SK-N-SH treated with all-trans-retinoic acid at 6 μM for 48 hours (cell line): ENCODE measurements around the gene RNASE12.

Experiments
- ATAC-seq: fragments of 200-7000 bp; cut with Tn5 transposase; 3 replicates; pipeline ENCODE4 v1.9.1; 2020; ENCODE audit warnings: mild to moderate bottlenecking, moderate library complexity
- ARNTL ChIP-seq: fragments of 450-650 bp; formaldehyde crosslinking; IDR thresholded peaks from 2 replicates; pipeline ENCODE4 v1.5.0; 2020; ENCODE audit warnings: low read depth, mild to moderate bottlenecking, moderate library complexity, borderline replicate concordance
- BACH2 ChIP-seq: fragments of 250-450 bp; sonication (Bioruptor Pico); IDR thresholded peaks from 2 replicates; pipeline ENCODE4 v1.9.0; 2021; ENCODE audit warnings: mild to moderate bottlenecking, borderline replicate concordance
- CSDC2 ChIP-seq: fragments of 250-450 bp; sonication (Bioruptor Pico); IDR thresholded peaks from 2 replicates; pipeline ENCODE4 v1.5.0; 2020; ENCODE audit warnings: mild to moderate bottlenecking, moderate library complexity
- ESRRG ChIP-seq: fragments of 250-450 bp; sonication (Bioruptor Pico); IDR thresholded peaks from 2 replicates; pipeline ENCODE4 v1.6.1; 2021; ENCODE audit warnings: mild to moderate bottlenecking
- GLIS3 ChIP-seq: fragments of 250-450 bp; sonication (Bioruptor Pico); IDR thresholded peaks from 2 replicates; pipeline ENCODE4 v1.5.0; 2020; ENCODE audit warnings: mild to moderate bottlenecking, moderate library complexity
- ISL1 ChIP-seq: fragments of 250-450 bp; sonication (Bioruptor Pico); IDR thresholded peaks from 2 replicates; pipeline ENCODE4 v2.1.2; 2022; ENCODE audit warnings: mild to moderate bottlenecking, moderate library complexity
- OSR1 ChIP-seq: fragments of 250-450 bp; sonication (Bioruptor Pico); IDR thresholded peaks from 2 replicates; pipeline ENCODE4 v1.8.0; 2022; ENCODE audit warnings: moderate library complexity, mild to moderate bottlenecking, inconsistent platforms
- PPARA ChIP-seq: fragments of 250-450 bp; sonication (Bioruptor Pico); IDR thresholded peaks from 2 replicates; pipeline ENCODE4 v1.5.0; 2020; ENCODE audit warnings: mild to moderate bottlenecking, borderline replicate concordance
- RARB ChIP-seq: fragments of 250-450 bp; sonication (Bioruptor Pico); IDR thresholded peaks from 2 replicates; pipeline ENCODE4 v1.8.0; 2021; ENCODE audit warnings: mild to moderate bottlenecking, moderate library complexity
- SNAI2 ChIP-seq: fragments of 250-450 bp; sonication (Bioruptor Pico); IDR thresholded peaks from 2 replicates; pipeline ENCODE4 v1.5.0; 2020; ENCODE audit warnings: mild to moderate bottlenecking, moderate library complexity
- TOX ChIP-seq: fragments of 250-450 bp; sonication (Bioruptor Pico); IDR thresholded peaks from 2 replicates; pipeline ENCODE4 v1.8.0; 2021; ENCODE audit warnings: mild to moderate bottlenecking, moderate library complexity, borderline replicate concordance
- ZC3H10 ChIP-seq: fragments of 250-450 bp; sonication (Bioruptor Pico); IDR thresholded peaks from 2 replicates; pipeline ENCODE4 v1.5.1; 2021; ENCODE audit warnings: mild to moderate bottlenecking, moderate library complexity
- ZFP3 ChIP-seq: fragments of 250-450 bp; sonication (Bioruptor Pico); IDR thresholded peaks from 2 replicates; pipeline ENCODE4 v1.5.0; 2020; ENCODE audit warnings: mild to moderate bottlenecking, moderate library complexity
- ZFP30 ChIP-seq: fragments of 450-650 bp; formaldehyde crosslinking; IDR thresholded peaks from 2 replicates; pipeline ENCODE4 v1.5.0; 2022; ENCODE audit warnings: mild to moderate bottlenecking, moderate library complexity
- ZNF565 ChIP-seq: fragments of 450-650 bp; formaldehyde crosslinking; conservative IDR thresholded peaks from 2 replicates; pipeline ENCODE4 v1.5.0; 2020; ENCODE audit warnings: low read depth, mild to moderate bottlenecking, moderate library complexity
- ZNF70 ChIP-seq: fragments of 450-650 bp; formaldehyde crosslinking; IDR thresholded peaks from 2 replicates; pipeline ENCODE4 v1.5.0; 2020; ENCODE audit warnings: mild to moderate bottlenecking, moderate library complexity
- ZNF8 ChIP-seq: fragments of 450-650 bp; formaldehyde crosslinking; IDR thresholded peaks from 2 replicates; pipeline ENCODE4 v1.5.0; 2020; ENCODE audit warnings: mild to moderate bottlenecking, moderate library complexity
- TF ChIP-seq, protein P1 (sequence below): fragments of 250-450 bp; sonication (Bioruptor Pico); IDR thresholded peaks from 2 replicates; pipeline ENCODE4 v1.8.0; 2021; ENCODE audit warnings: low read depth, mild to moderate bottlenecking, moderate library complexity, borderline replicate concordance
- TF ChIP-seq, protein P2 (sequence below): fragments of 250-450 bp; sonication (Bioruptor Pico); IDR thresholded peaks from 2 replicates; pipeline ENCODE4 v1.5.0; 2020; ENCODE audit warnings: mild to moderate bottlenecking, moderate library complexity
- TF ChIP-seq, protein P3 (sequence below): fragments of 250-450 bp; sonication (Bioruptor Pico); IDR thresholded peaks from 2 replicates; pipeline ENCODE4 v1.5.1; 2020; ENCODE audit warnings: low read depth, mild to moderate bottlenecking, moderate library complexity
- TF ChIP-seq, protein P4 (sequence below): fragments of 250-450 bp; sonication (Bioruptor Pico); IDR thresholded peaks from 2 replicates; pipeline ENCODE4 v1.5.1; 2021; ENCODE audit warnings: mild to moderate bottlenecking, moderate library complexity

RNASE12 gene

DNA sequence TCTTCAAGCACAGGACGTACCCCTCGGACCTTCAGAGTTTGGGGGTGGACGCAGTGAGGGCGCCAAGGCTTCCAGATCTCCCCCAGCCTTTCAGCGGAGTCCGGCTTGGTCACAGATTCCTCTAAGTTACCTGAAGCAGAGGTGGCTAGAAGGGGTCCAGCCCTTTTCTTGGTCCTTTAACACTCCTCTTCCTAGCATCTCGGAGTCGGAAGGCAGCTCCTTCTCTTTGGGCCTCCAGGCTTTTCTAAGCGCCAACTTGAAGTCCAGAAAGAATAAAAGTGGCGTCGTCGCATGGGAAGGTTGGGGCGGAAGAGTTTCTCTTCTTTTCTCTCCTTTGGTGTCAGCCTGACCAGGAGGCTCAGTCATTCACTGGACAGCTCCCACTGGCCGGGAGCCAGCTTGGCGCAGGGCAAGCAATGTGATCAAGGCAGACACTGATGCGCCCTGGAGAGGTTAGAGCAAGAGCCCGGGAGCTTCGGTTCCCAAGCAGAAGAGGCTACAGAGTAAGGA lies 40.8 kb upstream of the RNASE12 start:
- ATAC-seq = peak; percentile 75
- TF ChIP-seq ZFP30 (CRISPR knock-in tag) (peak; percentile 58; the same call in 1 of the 2 replicates), TOX (no peak)

DNA sequence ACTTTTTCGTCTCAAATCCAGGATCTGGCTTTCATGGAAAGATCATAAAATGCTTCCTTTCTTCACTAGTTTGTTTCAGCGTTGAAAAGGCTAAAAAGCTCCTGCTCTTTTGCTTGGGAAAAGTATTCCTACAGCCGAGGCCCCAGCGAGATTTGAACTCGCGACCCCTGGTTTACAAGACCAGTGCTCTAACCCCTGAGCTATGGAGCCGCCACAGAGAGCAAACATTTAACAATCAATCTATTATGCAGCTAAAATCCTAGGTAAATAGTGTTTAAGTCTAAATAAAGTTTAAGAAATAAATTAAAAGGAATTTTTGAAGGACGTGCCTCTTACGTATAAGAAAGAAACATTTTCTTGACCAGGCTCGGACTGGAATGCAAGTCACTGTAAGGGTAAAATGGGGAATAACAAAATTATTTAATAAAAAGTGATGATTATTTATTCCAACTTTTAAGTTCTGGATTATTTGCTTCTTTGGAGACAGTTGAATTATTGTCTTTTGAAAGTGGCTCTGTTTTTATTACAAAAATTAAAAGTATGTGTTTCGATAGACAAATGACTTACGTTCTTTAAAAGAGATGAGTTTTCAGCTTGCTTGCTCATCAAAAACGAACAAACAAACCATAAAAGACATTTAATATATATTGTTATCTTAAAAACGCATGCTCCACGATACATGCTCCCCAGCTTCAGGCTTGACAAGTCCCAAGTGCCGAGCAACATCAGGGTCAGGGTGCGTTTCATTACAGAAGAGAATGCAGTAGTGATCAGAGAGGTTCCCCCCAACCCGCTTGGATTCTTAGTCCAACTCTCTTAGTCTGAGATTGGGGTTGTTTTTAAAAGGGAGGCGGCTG lies 40.1 kb upstream of the RNASE12 start:
- TF ChIP-seq ZC3H10 (CRISPR knock-in tag) (no peak), TOX (no peak), ZNF565 (CRISPR knock-in tag) (no peak), BACH2 (CRISPR knock-in tag) (no peak), SNAI2 (CRISPR knock-in tag) (no peak), ZNF8 (CRISPR knock-in tag) (no peak), ZNF70 (CRISPR knock-in tag) (no peak), CSDC2 (CRISPR knock-in tag) (no peak), ESRRG (CRISPR knock-in tag) (no peak), ZFP3 (CRISPR knock-in tag) (no peak), GLIS3 (CRISPR knock-in tag) (no peak), ISL1 (no peak), PPARA (CRISPR knock-in tag) (no peak)
- TF ChIP-seq, protein P1, sequence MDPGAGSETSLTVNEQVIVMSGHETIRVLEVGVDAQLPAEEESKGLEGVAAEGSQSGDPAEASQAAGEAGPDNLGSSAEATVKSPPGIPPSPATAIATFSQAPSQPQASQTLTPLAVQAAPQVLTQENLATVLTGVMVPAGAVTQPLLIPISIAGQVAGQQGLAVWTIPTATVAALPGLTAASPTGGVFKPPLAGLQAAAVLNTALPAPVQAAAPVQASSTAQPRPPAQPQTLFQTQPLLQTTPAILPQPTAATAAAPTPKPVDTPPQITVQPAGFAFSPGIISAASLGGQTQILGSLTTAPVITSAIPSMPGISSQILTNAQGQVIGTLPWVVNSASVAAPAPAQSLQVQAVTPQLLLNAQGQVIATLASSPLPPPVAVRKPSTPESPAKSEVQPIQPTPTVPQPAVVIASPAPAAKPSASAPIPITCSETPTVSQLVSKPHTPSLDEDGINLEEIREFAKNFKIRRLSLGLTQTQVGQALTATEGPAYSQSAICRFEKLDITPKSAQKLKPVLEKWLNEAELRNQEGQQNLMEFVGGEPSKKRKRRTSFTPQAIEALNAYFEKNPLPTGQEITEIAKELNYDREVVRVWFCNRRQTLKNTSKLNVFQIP (CRISPR knock-in tag) = no peak
- TF ChIP-seq, protein P2, sequence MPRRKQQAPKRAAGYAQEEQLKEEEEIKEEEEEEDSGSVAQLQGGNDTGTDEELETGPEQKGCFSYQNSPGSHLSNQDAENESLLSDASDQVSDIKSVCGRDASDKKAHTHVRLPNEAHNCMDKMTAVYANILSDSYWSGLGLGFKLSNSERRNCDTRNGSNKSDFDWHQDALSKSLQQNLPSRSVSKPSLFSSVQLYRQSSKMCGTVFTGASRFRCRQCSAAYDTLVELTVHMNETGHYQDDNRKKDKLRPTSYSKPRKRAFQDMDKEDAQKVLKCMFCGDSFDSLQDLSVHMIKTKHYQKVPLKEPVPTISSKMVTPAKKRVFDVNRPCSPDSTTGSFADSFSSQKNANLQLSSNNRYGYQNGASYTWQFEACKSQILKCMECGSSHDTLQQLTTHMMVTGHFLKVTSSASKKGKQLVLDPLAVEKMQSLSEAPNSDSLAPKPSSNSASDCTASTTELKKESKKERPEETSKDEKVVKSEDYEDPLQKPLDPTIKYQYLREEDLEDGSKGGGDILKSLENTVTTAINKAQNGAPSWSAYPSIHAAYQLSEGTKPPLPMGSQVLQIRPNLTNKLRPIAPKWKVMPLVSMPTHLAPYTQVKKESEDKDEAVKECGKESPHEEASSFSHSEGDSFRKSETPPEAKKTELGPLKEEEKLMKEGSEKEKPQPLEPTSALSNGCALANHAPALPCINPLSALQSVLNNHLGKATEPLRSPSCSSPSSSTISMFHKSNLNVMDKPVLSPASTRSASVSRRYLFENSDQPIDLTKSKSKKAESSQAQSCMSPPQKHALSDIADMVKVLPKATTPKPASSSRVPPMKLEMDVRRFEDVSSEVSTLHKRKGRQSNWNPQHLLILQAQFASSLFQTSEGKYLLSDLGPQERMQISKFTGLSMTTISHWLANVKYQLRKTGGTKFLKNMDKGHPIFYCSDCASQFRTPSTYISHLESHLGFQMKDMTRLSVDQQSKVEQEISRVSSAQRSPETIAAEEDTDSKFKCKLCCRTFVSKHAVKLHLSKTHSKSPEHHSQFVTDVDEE (CRISPR knock-in tag) = no peak
- TF ChIP-seq, protein P3, sequence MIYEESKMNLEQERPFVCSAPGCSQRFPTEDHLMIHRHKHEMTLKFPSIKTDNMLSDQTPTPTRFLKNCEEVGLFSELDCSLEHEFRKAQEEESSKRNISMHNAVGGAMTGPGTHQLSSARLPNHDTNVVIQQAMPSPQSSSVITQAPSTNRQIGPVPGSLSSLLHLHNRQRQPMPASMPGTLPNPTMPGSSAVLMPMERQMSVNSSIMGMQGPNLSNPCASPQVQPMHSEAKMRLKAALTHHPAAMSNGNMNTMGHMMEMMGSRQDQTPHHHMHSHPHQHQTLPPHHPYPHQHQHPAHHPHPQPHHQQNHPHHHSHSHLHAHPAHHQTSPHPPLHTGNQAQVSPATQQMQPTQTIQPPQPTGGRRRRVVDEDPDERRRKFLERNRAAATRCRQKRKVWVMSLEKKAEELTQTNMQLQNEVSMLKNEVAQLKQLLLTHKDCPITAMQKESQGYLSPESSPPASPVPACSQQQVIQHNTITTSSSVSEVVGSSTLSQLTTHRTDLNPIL (CRISPR knock-in tag) = no peak
- TF ChIP-seq, protein P4, sequence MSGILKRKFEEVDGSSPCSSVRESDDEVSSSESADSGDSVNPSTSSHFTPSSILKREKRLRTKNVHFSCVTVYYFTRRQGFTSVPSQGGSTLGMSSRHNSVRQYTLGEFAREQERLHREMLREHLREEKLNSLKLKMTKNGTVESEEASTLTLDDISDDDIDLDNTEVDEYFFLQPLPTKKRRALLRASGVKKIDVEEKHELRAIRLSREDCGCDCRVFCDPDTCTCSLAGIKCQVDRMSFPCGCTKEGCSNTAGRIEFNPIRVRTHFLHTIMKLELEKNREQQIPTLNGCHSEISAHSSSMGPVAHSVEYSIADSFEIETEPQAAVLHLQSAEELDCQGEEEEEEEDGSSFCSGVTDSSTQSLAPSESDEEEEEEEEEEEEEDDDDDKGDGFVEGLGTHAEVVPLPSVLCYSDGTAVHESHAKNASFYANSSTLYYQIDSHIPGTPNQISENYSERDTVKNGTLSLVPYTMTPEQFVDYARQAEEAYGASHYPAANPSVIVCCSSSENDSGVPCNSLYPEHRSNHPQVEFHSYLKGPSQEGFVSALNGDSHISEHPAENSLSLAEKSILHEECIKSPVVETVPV (CRISPR knock-in tag) = no peak
- TF ChIP-seq, all 23 proteins: peak for 0
- peak; percentile 61 for ATAC-seq

DNA sequence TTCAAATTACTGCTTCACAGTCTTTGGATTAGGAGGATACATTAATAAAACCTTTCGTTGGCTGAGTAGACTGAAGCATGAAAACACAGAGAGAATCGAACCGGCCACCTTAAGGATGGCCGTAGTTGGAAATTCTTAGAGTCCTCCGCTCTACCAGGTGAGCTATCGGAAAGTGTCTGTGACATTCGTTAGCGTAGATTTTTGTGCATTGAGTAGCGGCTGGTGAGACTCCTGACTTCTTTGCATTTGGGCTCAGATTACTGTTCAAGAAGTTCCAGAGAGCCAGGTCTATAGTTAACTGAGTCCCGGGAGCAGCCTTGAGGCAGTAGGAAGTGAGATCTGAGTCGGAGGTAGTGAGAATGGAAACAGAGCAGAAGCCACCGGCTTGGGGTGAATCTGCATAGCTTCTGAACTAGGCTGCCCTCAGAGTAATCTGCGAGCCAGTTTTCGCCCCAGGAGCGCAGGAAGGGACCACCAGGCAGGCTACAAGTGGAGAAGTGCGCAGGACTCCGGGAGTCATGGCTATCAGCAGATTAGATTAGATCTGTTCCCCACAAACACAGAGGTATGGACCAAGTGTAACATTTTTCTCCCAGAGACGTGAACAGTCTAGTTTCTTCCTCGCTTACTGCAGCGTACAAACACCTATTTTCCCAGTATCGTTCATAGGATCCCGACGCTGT lies 39.3 kb upstream of the RNASE12 start:
- peak; percentile 37 for ATAC-seq
- TF ChIP-seq, protein P3 (CRISPR knock-in tag) = no peak
- TF ChIP-seq RARB (CRISPR knock-in tag) (no peak), OSR1 (CRISPR knock-in tag) (no peak), ARNTL (no peak), PPARA (CRISPR knock-in tag) (no peak), ZFP3 (CRISPR knock-in tag) (no peak), ESRRG (CRISPR knock-in tag) (no peak), TOX (no peak), CSDC2 (CRISPR knock-in tag) (no peak)
